SH-SY5Y (cell line): ENCODE results near the gene FAM222B.

Experiments used
- GATA2 ChIP-seq: IDR thresholded peaks from 2 replicates; pipeline ENCODE4 v1.6.1; 2011; ENCODE audit warnings: mild to moderate bottlenecking, low read depth, low read length
- GATA3 ChIP-seq: IDR thresholded peaks from 2 replicates; pipeline ENCODE4 v1.6.1; 2011; ENCODE audit warnings: low read depth, mild to moderate bottlenecking, low read length, moderate library complexity

DNA sequence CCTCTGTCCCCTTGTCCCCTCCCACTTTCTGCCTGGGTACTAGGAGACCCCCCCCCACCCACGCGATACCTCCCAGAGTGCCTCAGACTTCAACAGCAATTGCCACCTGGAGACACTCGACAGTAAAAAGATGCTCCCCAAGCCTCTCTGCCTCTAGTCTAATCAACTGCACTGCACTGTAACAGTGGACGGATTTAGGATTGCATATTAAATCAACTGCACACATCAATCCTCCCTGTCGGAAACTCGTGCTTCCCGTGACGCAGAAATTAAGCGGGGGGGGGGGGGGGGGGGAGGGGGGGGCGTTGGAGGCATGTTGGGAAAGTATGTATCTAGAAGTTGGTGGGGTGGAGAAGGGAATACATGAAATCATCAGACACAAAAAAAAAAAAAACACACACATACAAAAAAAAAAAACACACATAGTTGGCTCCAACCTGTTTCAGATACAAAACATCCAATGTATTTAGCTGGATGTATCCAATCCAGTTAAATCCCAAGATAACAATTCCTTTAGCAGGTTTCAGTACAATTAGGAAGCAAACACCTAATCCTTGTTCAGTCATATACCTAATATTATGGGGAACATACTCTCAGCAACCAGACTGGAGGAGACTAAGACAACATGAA is 29.7 kb downstream of the FAM222B start:
- TF ChIP-seq GATA3 (no peak), GATA2 (no peak)
